Epithelial cell of esophagus (primary cell): ENCODE results near the gene PCNX1.

Source experiments
- DNase-seq: peaks from one replicate; pipeline ENCODE4 v3.0.0; 2010; ENCODE audit warnings: low read depth
- H3K4me3 ChIP-seq: 2 replicates; pipeline ENCODE4 v1.5.1; 2011; ENCODE audit warnings: mild to moderate bottlenecking, low read length, control low read depth
- CTCF ChIP-seq: IDR thresholded peaks from 2 replicates; pipeline ENCODE4 v1.5.1; 2011; ENCODE audit warnings: low read depth, mild to moderate bottlenecking, low read length, control low read depth, inconsistent platforms; ENCODE audit not compliant: insufficient read depth; ENCODE audit errors: missing control alignments

The PCNX1 gene

GRCh38 chr14:70962935-70963334, 55.7 kb downstream of the PCNX1 start:
- no peak for DNase-seq
- TF ChIP-seq CTCF = no peak

GRCh38 chr14:70964492-70964891, 57.2 kb downstream of the PCNX1 start:
- DNase-seq = no peak
- no peak overlapping the region for H3K4me3 ChIP-seq
- TF ChIP-seq CTCF = no peak

More at GRCh38 chr14:70962935-70963334, 55.7 kb downstream of the PCNX1 start:
- H3K4me3 ChIP-seq = no peak overlapping the region

GRCh38 chr14:70971560-70971959, 64.3 kb downstream of the PCNX1 start:
- no peak for TF ChIP-seq CTCF
- no peak overlapping the region for H3K4me3 ChIP-seq
- DNase-seq = no peak

DNA sequence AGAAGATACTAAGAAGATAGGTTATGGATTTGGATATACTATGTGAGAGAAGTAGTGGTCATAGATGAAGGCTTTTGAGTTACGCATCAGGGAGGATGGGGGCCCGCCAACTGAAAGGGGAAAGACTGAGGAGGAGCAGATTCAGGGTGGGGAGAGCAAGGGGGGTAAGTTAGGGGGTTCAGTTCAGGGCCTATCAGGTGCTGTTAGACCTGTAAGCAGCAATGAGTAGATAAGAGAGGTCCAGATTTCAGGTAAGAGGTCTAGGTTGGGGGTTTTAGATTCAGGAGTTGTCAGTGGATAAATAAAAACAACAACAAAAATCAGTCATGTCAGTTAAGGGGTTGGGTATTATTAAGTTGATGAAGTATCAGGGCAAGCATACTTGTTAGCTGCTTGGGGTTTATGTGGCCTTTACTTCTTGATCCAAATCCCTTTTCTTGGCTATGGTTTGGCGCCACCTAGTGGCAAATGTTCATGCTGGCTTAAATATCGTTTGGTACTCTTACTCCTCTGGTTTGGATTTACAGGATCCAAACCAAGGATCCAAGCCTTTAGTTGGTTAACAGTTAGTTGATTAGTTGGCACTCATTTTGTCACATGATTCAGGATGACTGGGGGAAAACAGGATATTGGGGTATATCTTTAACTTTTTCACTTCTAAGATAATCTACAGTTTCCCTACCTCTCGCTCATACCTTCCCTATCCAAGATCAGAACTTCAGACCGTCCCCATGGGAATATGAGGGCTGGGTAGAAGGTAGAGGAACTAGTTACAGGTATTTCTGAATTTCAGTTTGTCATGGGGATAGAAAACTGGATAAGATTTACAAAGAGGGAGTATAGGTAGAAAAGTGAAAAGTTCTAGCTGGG, 65.1 kb downstream of the PCNX1 start:
- H3K4me3 ChIP-seq = no peak overlapping the region
- TF ChIP-seq CTCF = peak; percentile 95
- DNase-seq = peak; percentile 88

- DNase-seq = no peak
- no peak for TF ChIP-seq CTCF
Measured at GRCh38 chr14:70976591-70976990, 69.3 kb downstream of the PCNX1 start.

GRCh38 chr14:70981000-70981952, 74.0 kb downstream of the PCNX1 start:
- H3K4me3 ChIP-seq = no peak overlapping the region
- no peak for DNase-seq
- no peak for TF ChIP-seq CTCF

More at GRCh38 chr14:70976591-70976990, 69.3 kb downstream of the PCNX1 start:
- no peak overlapping the region for H3K4me3 ChIP-seq
